Measurements from ENCODE around the gene SCUBE3. TPM values are rescaled to one million over a fixed set of nuclear protein-coding genes. Genes with fewer than 3 reads are reported as not detected.

Gene SCUBE3
- total and polyA plus RNA-seq, 2 of the 13 experiments (the other 11 are each of a cell fraction or from before 2014, with no cell fraction given) = not detected

DNA sequence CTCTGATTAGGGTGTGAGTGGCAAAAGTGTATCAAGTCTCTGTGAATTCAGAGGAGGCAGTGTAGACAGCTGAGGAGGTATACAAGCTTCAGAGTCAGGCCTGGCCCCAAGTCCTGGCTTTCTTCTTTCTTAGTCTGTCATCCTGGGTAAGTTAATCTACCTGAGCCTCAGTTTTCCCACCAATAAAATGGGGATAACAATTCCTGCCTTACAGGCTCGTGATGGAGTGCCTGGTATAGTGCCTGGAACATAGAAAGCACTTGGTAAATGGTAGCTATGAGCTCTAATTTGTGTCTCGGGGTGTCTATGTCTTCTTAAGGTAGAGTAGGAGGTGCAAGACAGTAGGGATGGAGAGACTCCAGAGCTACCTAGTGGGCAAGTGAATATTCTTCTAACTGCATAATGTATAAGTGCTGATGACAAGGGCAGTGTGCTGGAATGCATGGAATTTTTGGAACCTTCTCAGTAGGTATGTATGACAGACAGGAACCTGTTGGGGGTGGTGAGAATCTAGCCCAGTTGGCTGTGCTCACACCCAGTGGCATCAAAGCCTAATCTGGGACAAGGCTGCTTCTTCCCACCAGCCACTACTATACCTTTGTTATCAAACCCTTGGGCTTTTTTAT is 4.0 kb upstream of the SCUBE3 start:
- Histone ChIP-seq H3K4me2 (ENCODE audit: low read depth, low read length) (no peak overlapping the region), H3K4me1 (ENCODE audit: insufficient read depth, low read length) (0 out of 2 replicates have a peak, but pooled peaks cover 11% of the 10 kb centered on the region), H3K27me3 (ENCODE audit: control insufficient read depth in 1 of 2, insufficient read depth in 2 of 2, low read length in 2 of 2) (peaks cover 13 to 42% of the 10 kb centered on the region in 2 experiments; a peak in 4 of 5 replicates), H3K4me3 (replicated peaks in 1 of 3; ENCODE audit: insufficient read depth in 1 of 3, low read depth in 2 of 3, low read length in 3 of 3) (no peak overlapping the region), H3K9me3 (ENCODE audit: low read length) (no peaks in the 10 kb centered on the region), H3K79me2 (ENCODE audit: insufficient read depth, low read length) (no peaks in the 10 kb centered on the region), H3K9ac (ENCODE audit: insufficient read depth, low read depth, low read length) (no peak overlapping the region), H4K20me1 (ENCODE audit: insufficient read depth, low read length) (no peaks in the 10 kb centered on the region), H2AFZ (ENCODE audit: low read length) (no peak overlapping the region), H3K27ac (ENCODE audit: extremely low read length, insufficient read depth, low read length) (no peak overlapping the region), H3K36me3 (replicated peaks in 1 of 2; ENCODE audit: control insufficient read depth in 1 of 2, insufficient read depth in 2 of 2, low read length in 2 of 2) (no peaks in the 10 kb centered on the region)
- FAIRE-seq = no peak
- in situ Hi-C loops (cut with HindIII; ENCODE audit: extremely low pct_ligation_motif_present, low pct_unique_long_range_greater_than_20kb) = loop anchor here (5.0 kb wide), 1 partner anchor 62 kb away; no protein-coding TSS in a partner anchor
- ChIA-PET POLR2A (no interaction called here), CTCF (ENCODE audit: low intra/inter-chr PET ratio, low total read pairs) (no interaction called here)
- BruUV-seq (replicated peaks) = no TSS peak
- TF ChIP-seq, protein P1, sequence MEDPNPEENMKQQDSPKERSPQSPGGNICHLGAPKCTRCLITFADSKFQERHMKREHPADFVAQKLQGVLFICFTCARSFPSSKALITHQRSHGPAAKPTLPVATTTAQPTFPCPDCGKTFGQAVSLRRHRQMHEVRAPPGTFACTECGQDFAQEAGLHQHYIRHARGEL (CRISPR knock-in tag; IDR thresholded peaks at IDR 0.05) = no peak
- TF ChIP-seq ZNF629 (CRISPR knock-in tag; conservative IDR thresholded peaks at IDR 0.05) (peak; percentile 83), ZNF460 (CRISPR knock-in tag; IDR thresholded peaks at IDR 0.05; ENCODE audit: borderline replicate concordance) (no peak), SOX6 (IDR thresholded peaks at IDR 0.05) (no peak), SOX6 (CRISPR knock-in tag; IDR thresholded peaks at IDR 0.05) (no peak), CHD2 (IDR thresholded peaks at IDR 0.05; ENCODE audit: low read depth, low read length) (no peak), TEAD3 (CRISPR knock-in tag; optimal IDR thresholded peaks at IDR 0.05; ENCODE audit: borderline replicate concordance) (peak; percentile 57), ZBTB1 (CRISPR knock-in tag; IDR thresholded peaks at IDR 0.05; ENCODE audit: borderline replicate concordance) (no peak)
- intact Hi-C loops (cut with micrococcal nuclease; ENCODE audit: unreplicated experiment) = no loop called here
- no peak for ATAC-seq
- DNase-seq (ENCODE audit: low spot score) = peak; percentile 29
- 13% methylated on average over 2 of the region's 2 CpGs for WGBS (ENCODE audit: low lambda C conversion rate)

DNA sequence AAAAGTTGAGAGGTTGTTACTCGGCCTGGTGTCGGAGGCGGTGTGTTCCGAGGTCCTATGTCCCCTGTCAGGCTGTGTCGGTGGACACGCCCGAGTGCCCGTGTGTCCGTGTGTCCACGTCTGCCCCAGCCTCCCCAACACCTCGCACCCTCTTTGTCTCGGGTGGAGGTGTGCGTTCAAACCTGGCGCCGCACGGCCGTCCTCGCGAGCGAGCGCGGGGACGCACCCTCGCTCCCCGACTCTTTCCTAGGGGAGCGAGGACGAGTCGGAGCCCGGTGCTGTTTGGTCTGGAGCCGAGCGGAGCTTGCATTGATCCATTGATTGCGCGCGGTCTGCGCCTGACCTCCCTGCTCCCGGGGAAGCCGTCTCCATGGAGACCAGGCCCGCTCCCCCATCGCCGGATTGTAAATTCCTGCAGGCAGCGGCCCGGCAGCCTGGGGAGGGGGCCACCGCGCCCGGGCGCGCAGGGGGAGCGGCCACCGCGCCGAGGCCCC is 411 bp upstream of the SCUBE3 start:
- no TSS peak for BruUV-seq (replicated peaks)
- H3K9me3 ChIP-seq (ENCODE audit: low read length) = no peaks in the 10 kb centered on the region
- H2AFZ ChIP-seq (ENCODE audit: low read length) = no peak overlapping the region
- no peak overlapping the region for H3K9ac ChIP-seq (ENCODE audit: insufficient read depth, low read depth, low read length)
- CTCF ChIA-PET (ENCODE audit: low intra/inter-chr PET ratio, low total read pairs) = no interaction called here
- in situ Hi-C loops (cut with HindIII; ENCODE audit: extremely low pct_ligation_motif_present, low pct_unique_long_range_greater_than_20kb) (no loop called here), intact Hi-C loops (cut with micrococcal nuclease; ENCODE audit: unreplicated experiment) (no loop called here)
- H3K4me2 ChIP-seq (ENCODE audit: low read depth, low read length) = peak overlapping the region; percentile 76
- H3K27ac ChIP-seq (ENCODE audit: extremely low read length, insufficient read depth, low read length) = no peak overlapping the region
- FAIRE-seq (no peak), ATAC-seq (peak; percentile 60), DNase-seq (ENCODE audit: low spot score) (no peak)
- 19% methylated on average over 44 of the region's 51 CpGs for WGBS (ENCODE audit: low lambda C conversion rate)
- POLR2A ChIA-PET = no interaction called here
- peaks cover 17 to 72% of the 10 kb centered on the region in 2 experiments; a peak in 4 of 5 replicates for H3K27me3 ChIP-seq (ENCODE audit: control insufficient read depth in 1 of 2, insufficient read depth in 2 of 2, low read length in 2 of 2)
- H3K4me3 ChIP-seq (replicated peaks in 1 of 3; ENCODE audit: insufficient read depth in 1 of 3, low read depth in 2 of 3, low read length in 3 of 3) = peak overlapping the region; percentile 48 to 71 (median 49); a peak in 5 of 6 replicates
- H4K20me1 ChIP-seq (ENCODE audit: insufficient read depth, low read length) = no peaks in the 10 kb centered on the region
- no peaks in the 10 kb centered on the region for H3K79me2 ChIP-seq (ENCODE audit: insufficient read depth, low read length)
- 0 out of 2 replicates have a peak, but pooled peaks cover 13% of the 10 kb centered on the region for H3K4me1 ChIP-seq (ENCODE audit: insufficient read depth, low read length)
- no peaks in the 10 kb centered on the region for H3K36me3 ChIP-seq (replicated peaks in 1 of 2; ENCODE audit: control insufficient read depth in 1 of 2, insufficient read depth in 2 of 2, low read length in 2 of 2)
- TF ChIP-seq, protein P2, sequence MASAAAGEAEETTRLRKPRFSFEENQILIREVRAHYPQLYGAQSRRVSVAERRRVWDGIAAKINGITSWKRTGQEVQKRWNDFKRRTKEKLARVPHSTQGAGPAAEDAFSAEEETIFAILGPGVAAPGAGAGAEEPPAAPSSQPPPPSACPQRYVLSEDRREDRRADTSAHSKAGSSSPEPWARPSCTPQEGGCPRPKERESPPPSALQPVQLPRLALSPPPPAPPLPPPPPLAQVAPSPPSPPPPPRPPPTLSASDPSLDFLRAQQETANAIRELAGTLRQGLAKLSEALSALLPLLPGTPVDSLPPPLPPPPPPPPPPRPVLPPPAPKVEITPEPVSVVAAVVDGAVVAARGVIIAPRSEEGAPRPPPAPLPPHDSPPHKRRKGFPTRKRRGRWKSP (CRISPR knock-in tag; IDR thresholded peaks at IDR 0.05) = 0 out of 2 replicates have a peak, but pooled peaks have one; percentile 37
- TF ChIP-seq KDM5B (CRISPR knock-in tag; IDR thresholded peaks at IDR 0.05; ENCODE audit: borderline replicate concordance) = peak; percentile 14; the same call in 1 of the 2 replicates
- TF ChIP-seq, protein P3, sequence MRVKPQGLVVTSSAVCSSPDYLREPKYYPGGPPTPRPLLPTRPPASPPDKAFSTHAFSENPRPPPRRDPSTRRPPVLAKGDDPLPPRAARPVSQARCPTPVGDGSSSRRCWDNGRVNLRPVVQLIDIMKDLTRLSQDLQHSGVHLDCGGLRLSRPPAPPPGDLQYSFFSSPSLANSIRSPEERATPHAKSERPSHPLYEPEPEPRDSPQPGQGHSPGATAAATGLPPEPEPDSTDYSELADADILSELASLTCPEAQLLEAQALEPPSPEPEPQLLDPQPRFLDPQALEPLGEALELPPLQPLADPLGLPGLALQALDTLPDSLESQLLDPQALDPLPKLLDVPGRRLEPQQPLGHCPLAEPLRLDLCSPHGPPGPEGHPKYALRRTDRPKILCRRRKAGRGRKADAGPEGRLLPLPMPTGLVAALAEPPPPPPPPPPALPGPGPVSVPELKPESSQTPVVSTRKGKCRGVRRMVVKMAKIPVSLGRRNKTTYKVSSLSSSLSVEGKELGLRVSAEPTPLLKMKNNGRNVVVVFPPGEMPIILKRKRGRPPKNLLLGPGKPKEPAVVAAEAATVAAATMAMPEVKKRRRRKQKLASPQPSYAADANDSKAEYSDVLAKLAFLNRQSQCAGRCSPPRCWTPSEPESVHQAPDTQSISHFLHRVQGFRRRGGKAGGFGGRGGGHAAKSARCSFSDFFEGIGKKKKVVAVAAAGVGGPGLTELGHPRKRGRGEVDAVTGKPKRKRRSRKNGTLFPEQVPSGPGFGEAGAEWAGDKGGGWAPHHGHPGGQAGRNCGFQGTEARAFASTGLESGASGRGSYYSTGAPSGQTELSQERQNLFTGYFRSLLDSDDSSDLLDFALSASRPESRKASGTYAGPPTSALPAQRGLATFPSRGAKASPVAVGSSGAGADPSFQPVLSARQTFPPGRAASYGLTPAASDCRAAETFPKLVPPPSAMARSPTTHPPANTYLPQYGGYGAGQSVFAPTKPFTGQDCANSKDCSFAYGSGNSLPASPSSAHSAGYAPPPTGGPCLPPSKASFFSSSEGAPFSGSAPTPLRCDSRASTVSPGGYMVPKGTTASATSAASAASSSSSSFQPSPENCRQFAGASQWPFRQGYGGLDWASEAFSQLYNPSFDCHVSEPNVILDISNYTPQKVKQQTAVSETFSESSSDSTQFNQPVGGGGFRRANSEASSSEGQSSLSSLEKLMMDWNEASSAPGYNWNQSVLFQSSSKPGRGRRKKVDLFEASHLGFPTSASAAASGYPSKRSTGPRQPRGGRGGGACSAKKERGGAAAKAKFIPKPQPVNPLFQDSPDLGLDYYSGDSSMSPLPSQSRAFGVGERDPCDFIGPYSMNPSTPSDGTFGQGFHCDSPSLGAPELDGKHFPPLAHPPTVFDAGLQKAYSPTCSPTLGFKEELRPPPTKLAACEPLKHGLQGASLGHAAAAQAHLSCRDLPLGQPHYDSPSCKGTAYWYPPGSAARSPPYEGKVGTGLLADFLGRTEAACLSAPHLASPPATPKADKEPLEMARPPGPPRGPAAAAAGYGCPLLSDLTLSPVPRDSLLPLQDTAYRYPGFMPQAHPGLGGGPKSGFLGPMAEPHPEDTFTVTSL (CRISPR knock-in tag; IDR thresholded peaks at IDR 0.05; ENCODE audit: borderline replicate concordance) = no peak
